OCI-LY7 (cell line): ENCODE measurements around the gene PGGHG. TPM values are rescaled to one million over a fixed set of nuclear protein-coding genes. Genes with fewer than 3 reads are reported as not detected.

ENCODE experiments used
- BruUV-seq: library from RNA; stranded (reverse); fragments of 400-500 nt; replicated peaks from 2 replicates; lab custom pipeline; 2021; lab: Mats Ljungman, UMichigan
- CTCF ChIA-PET: fragments of 300-600 bp; sonication (Branson Sonifier 250); formaldehyde crosslinking; loops from one replicate; lab custom pipeline; 2022; ENCODE audit warnings: antibody characterized with exemption; ENCODE audit not compliant: unreplicated experiment; lab: Charles Lee
- POLR2A ChIA-PET: fragments of 300-600 bp; sonication (Branson Sonifier 250); formaldehyde crosslinking; loops from one replicate; lab custom pipeline; 2022; ENCODE audit warnings: antibody characterized with exemption; lab: Charles Lee
- DNase-seq: peaks from one replicate; pipeline ENCODE4 v3.0.0-alpha.2; 2015; ENCODE audit warnings: low spot score
- H2AFZ ChIP-seq: fragments of 200-600 bp; sonication (generic), shearing (Covaris generic); 2 replicates; pipeline ENCODE4 v1.6.1; 2014; ENCODE audit warnings: mild to moderate bottlenecking, antibody characterized with exemption, low read length, moderate library complexity
- H3K27ac ChIP-seq: fragments of 200-600 bp; sonication (generic); 2 replicates; pipeline ENCODE4 v1.5.1; 2014; ENCODE audit warnings: mixed run types, low read depth, mild to moderate bottlenecking, moderate library complexity, low read length, inconsistent platforms; ENCODE audit not compliant: poor library complexity, severe bottlenecking
- H3K36me3 ChIP-seq: fragments of 200-600 bp; sonication (generic); 2 replicates; pipeline ENCODE4 v1.6.1; 2014; ENCODE audit warnings: mild to moderate bottlenecking, antibody characterized with exemption, low read length, moderate library complexity, mixed read lengths; ENCODE audit not compliant: insufficient read depth
- H3K4me1 ChIP-seq: fragments of 200-600 bp; sonication (generic); 2 replicates; pipeline ENCODE4 v1.5.1; 2014; ENCODE audit warnings: mild to moderate bottlenecking, low read length; ENCODE audit not compliant: insufficient read depth, poor library complexity, severe bottlenecking
- H3K4me2 ChIP-seq: fragments of 200-600 bp; sonication (generic); 2 replicates; pipeline ENCODE4 v1.6.1; 2014; ENCODE audit warnings: mild to moderate bottlenecking, low read length
- H3K4me3 ChIP-seq: fragments of 200-600 bp; sonication (generic); 2 replicates; pipeline ENCODE4 v1.5.1; 2014; ENCODE audit warnings: mild to moderate bottlenecking, low read depth, low read length; ENCODE audit not compliant: poor library complexity, severe bottlenecking
- H3K79me2 ChIP-seq: fragments of 200-600 bp; sonication (generic); 2 replicates; pipeline ENCODE4 v1.6.1; 2016; ENCODE audit warnings: low read depth, mild to moderate bottlenecking, low read length, moderate library complexity, mixed read lengths; ENCODE audit not compliant: insufficient read depth
- H3K9me2 ChIP-seq: fragments of 200-600 bp; sonication (generic); 2 replicates; pipeline ENCODE4 v1.6.1; 2016; ENCODE audit warnings: mild to moderate bottlenecking, low read length, mixed read lengths; ENCODE audit not compliant: insufficient read depth
- H3K9me3 ChIP-seq: fragments of 200-600 bp; sonication (generic); 2 replicates; pipeline ENCODE4 v1.6.1; 2014; ENCODE audit warnings: mild to moderate bottlenecking, mixed run types, low read length, mixed read lengths
- H4K20me1 ChIP-seq: fragments of 200-600 bp; sonication (generic); 2 replicates; pipeline ENCODE4 v1.6.1; 2014; ENCODE audit warnings: mild to moderate bottlenecking, antibody characterized with exemption, low read length, moderate library complexity, mixed read lengths; ENCODE audit not compliant: insufficient read depth
- CTCF ChIP-seq: fragments of 200-600 bp; sonication (generic); conservative IDR thresholded peaks from 2 replicates; pipeline ENCODE4 v1.5.1; 2014; ENCODE audit warnings: mild to moderate bottlenecking, antibody characterized with exemption, low read length, moderate library complexity, mixed read lengths
- EZH2phosphoT487 ChIP-seq: fragments of 200-600 bp; sonication (generic); IDR thresholded peaks from 2 replicates; pipeline ENCODE4 v1.6.1; 2018; ENCODE audit warnings: low read depth, borderline replicate concordance, mild to moderate bottlenecking, mixed run types, antibody characterized with exemption, low read length, moderate library complexity, mixed read lengths
- intact Hi-C: fragments of 100-400 bp; cut with micrococcal nuclease; formaldehyde crosslinking; loops from one replicate; pipeline ENCODE4 v1.10.0; 2022; ENCODE audit not compliant: unreplicated experiment
- total RNA-seq, 2 experiments: library from RNA; depleted of rRNA in 1 of 2; stranded (reverse); fragments of >200 nt in 1 of 2; shearing (Covaris generic) in 1 of 2; gene quantifications; 2 replicates each; pipeline ENCODE4 v1.2.3, GENCODE V29; 2014 to 2022

The PGGHG gene
- total RNA-seq, 2 experiments from 2014 or later, result 0.93 to 6.3 TPM

- Histone ChIP-seq H3K27ac (no peak overlapping the region), H3K4me1 (peaks cover 11% of the 10 kb centered on the region), H3K9me2 (no peaks in the 10 kb centered on the region), H3K79me2 (no peaks in the 10 kb centered on the region), H2AFZ (no peak overlapping the region), H3K9me3 (no peaks in the 10 kb centered on the region), H3K36me3 (no peaks in the 10 kb centered on the region), H3K4me2 (no peak overlapping the region), H4K20me1 (no peaks in the 10 kb centered on the region), H3K4me3 (no peak overlapping the region)
- ChIA-PET CTCF (interaction anchor here (1.0 kb wide), 1 partner anchor 24 kb away, joined by 3 read pairs; no protein-coding TSS in a partner anchor), POLR2A (no interaction called here)
- BruUV-seq, result no TSS peak
- TF ChIP-seq EZH2phosphoT487 (no peak), CTCF (no peak; the same call in 1 of the 2 replicates)
- intact Hi-C loops, result loop anchor here (10.0 kb wide), 1 partner anchor 45 kb away; no protein-coding TSS in a partner anchor
- DNase-seq, result no peak
Measured at GRCh38 chr11:299951-300735, 11.2 kb downstream of the PGGHG start.

- no peaks in the 10 kb centered on the region for H3K79me2 ChIP-seq
- no peak overlapping the region for H3K27ac ChIP-seq
- no peak overlapping the region for H3K4me3 ChIP-seq
- H3K9me3 ChIP-seq, result no peaks in the 10 kb centered on the region
- DNase-seq, result peak; percentile 62
- no peaks in the 10 kb centered on the region for H3K9me2 ChIP-seq
- H3K4me1 ChIP-seq, result peaks cover 20% of the 10 kb centered on the region
- TF ChIP-seq CTCF (no peak), EZH2phosphoT487 (no peak)
- no peak overlapping the region for H2AFZ ChIP-seq
- no peaks in the 10 kb centered on the region for H4K20me1 ChIP-seq
- intact Hi-C loops, result loop anchor here (10.0 kb wide), 1 partner anchor 49 kb away; no protein-coding TSS in a partner anchor
- no TSS peak for BruUV-seq
- ChIA-PET CTCF (no interaction called here), POLR2A (no interaction called here)
- H3K36me3 ChIP-seq, result no peaks in the 10 kb centered on the region
- peak overlapping the region; percentile 7; the same call in 1 of the 2 replicates for H3K4me2 ChIP-seq
Measured at GRCh38 chr11:303363-303762, 14.4 kb downstream of the PGGHG start.
